HepG2 (cell line): ENCODE results near the gene SBNO2. TPM values are rescaled to one million over a fixed set of nuclear protein-coding genes. Genes with fewer than 3 reads are reported as not detected.

ENCODE experiments used
- CAMTA2 ChIP-seq: sonication (generic); formaldehyde crosslinking; IDR thresholded peaks from 2 replicates; pipeline ENCODE4 v1.4.0; 2020; ENCODE audit warnings: mild to moderate bottlenecking, missing genetic modification reagents, borderline replicate concordance
- DMAP1 ChIP-seq: IDR thresholded peaks from 2 replicates; pipeline ENCODE4 v1.6.1; 2016
- KLF6 ChIP-seq: IDR thresholded peaks from 2 replicates; pipeline ENCODE4 v1.8.0; 2016; ENCODE audit warnings: missing biosample characterization, missing genetic modification reagents
- NCOR1 ChIP-seq: fragments of 200-600 bp; sonication (generic); IDR thresholded peaks from 2 replicates; pipeline ENCODE4 v1.7.0; 2017; ENCODE audit warnings: antibody characterized with exemption, low read length, borderline replicate concordance
- NR1H2 ChIP-seq: sonication (generic); formaldehyde crosslinking; IDR thresholded peaks from 2 replicates; pipeline ENCODE4 v1.8.1; 2022; ENCODE audit warnings: low read depth, missing genetic modification reagents, borderline replicate concordance
- NRL ChIP-seq: sonication (generic); formaldehyde crosslinking; IDR thresholded peaks from 2 replicates; pipeline ENCODE4 v1.5.0; 2020; ENCODE audit warnings: missing genetic modification reagents, mild to moderate bottlenecking, moderate library complexity, borderline replicate concordance
- PHF5A ChIP-seq: IDR thresholded peaks from one replicate; pipeline ENCODE4 v1.6.1; 2018; ENCODE audit warnings: low read depth, missing genetic modification reagents; ENCODE audit not compliant: unreplicated experiment
- PTBP1 ChIP-seq: fragments of 200-400 bp; formaldehyde crosslinking; IDR thresholded peaks from 2 replicates; pipeline ENCODE4 v1.6.1; 2018; ENCODE audit warnings: low read length, low read depth; ENCODE audit not compliant: poor library complexity, severe bottlenecking
- RFXAP ChIP-seq: sonication (generic); formaldehyde crosslinking; IDR thresholded peaks from 2 replicates; pipeline ENCODE4 v1.4.0; 2020; ENCODE audit warnings: missing genetic modification reagents, borderline replicate concordance
- SALL2 ChIP-seq: sonication (generic); formaldehyde crosslinking; IDR thresholded peaks from 2 replicates; pipeline ENCODE4 v1.8.1; 2023; ENCODE audit warnings: mild to moderate bottlenecking, missing genetic modification reagents, inconsistent platforms
- SMAD3 ChIP-seq: sonication (generic); formaldehyde crosslinking; IDR thresholded peaks from 2 replicates; pipeline ENCODE4 v1.4.0; 2020; ENCODE audit warnings: missing genetic modification reagents
- SUZ12 ChIP-seq: fragments of 150-350 bp; IDR thresholded peaks from 2 replicates; pipeline ENCODE4 v1.6.1; 2014; ENCODE audit warnings: low read depth, low read length
- TEAD2 ChIP-seq: sonication (generic); formaldehyde crosslinking; IDR thresholded peaks from 2 replicates; pipeline ENCODE4 v1.9.0; 2021; ENCODE audit warnings: missing genetic modification reagents
- ZNF136 ChIP-seq: sonication (generic); formaldehyde crosslinking; IDR thresholded peaks from 2 replicates; pipeline ENCODE4 v1.8.1; 2022; ENCODE audit warnings: low read depth, mild to moderate bottlenecking, moderate library complexity, missing genetic modification reagents
- ZNF180 ChIP-seq: sonication (generic); formaldehyde crosslinking; IDR thresholded peaks from 2 replicates; pipeline ENCODE4 v1.4.0; 2020; ENCODE audit warnings: low read depth, missing genetic modification reagents, borderline replicate concordance
- ZNF24 ChIP-seq: fragments of 450-650 bp; IDR thresholded peaks from 2 replicates; pipeline ENCODE4 v1.6.1; 2017; ENCODE audit warnings: antibody characterized with exemption, mild to moderate bottlenecking
- ZNF350 ChIP-seq: sonication (generic); formaldehyde crosslinking; IDR thresholded peaks from 2 replicates; pipeline ENCODE4 v1.4.0; 2020; ENCODE audit warnings: mild to moderate bottlenecking, low read depth, missing genetic modification reagents, borderline replicate concordance
- ZNF431 ChIP-seq: sonication (generic); formaldehyde crosslinking; IDR thresholded peaks from 2 replicates; pipeline ENCODE4 v1.9.0; 2022; ENCODE audit warnings: missing genetic modification reagents, low read depth, mild to moderate bottlenecking, borderline replicate concordance
- ZNF556 ChIP-seq: sonication (generic); formaldehyde crosslinking; IDR thresholded peaks from 2 replicates; pipeline ENCODE4 v1.4.0; 2020; ENCODE audit warnings: mild to moderate bottlenecking, missing genetic modification reagents, borderline replicate concordance
- ZNF703 ChIP-seq: sonication (generic); formaldehyde crosslinking; IDR thresholded peaks from 2 replicates; pipeline ENCODE4 v1.5.1; 2020; ENCODE audit warnings: missing genetic modification reagents, mild to moderate bottlenecking, moderate library complexity, borderline replicate concordance
- ZNF761 ChIP-seq: sonication (generic); formaldehyde crosslinking; conservative IDR thresholded peaks from 2 replicates; pipeline ENCODE4 v1.4.0; 2020; ENCODE audit warnings: mild to moderate bottlenecking, missing genetic modification reagents
- polyA plus RNA-seq, 8 experiments: library from polyadenylated mRNA; depleted of rRNA in 3 of 8; stranded (reverse) in 7 of 8; unstranded in 1 of 8; fragments of >200 nt; fragmentation: Illumina TruSeq in 4 of 8; extraction: Trizol in 4 of 8; gene quantifications; 2 replicates each; pipeline versions ENCODE4 v1.2.1 to v1.2.3, GENCODE V29; 2011 to 2016; ENCODE audit warnings: low read depth in 4 of 8, missing spikeins in 1 of 8, mixed read lengths in 1 of 8; ENCODE audit not compliant: insufficient read depth in 1 of 8
- total RNA-seq, 5 experiments: library from RNA; depleted of rRNA; stranded (reverse); fragments of >200 nt; fragmentation: Illumina TruSeq; extraction: Trizol; gene quantifications; 2 replicates each; pipeline ENCODE4 v1.2.3, GENCODE V29; 2016; ENCODE audit warnings: low read depth in 1 of 5
- TF ChIP-seq, protein P1 (sequence below): IDR thresholded peaks from 2 replicates; pipeline ENCODE4 v1.6.1; 2012; ENCODE audit warnings: low read length, improper control_type of control experiment
- TF ChIP-seq, protein P2 (sequence below): sonication (generic); formaldehyde crosslinking; IDR thresholded peaks from 2 replicates; pipeline ENCODE4 v1.4.0; 2020; ENCODE audit warnings: missing genetic modification reagents, mild to moderate bottlenecking, borderline replicate concordance
- TF ChIP-seq, protein P3 (sequence below): sonication (generic); formaldehyde crosslinking; IDR thresholded peaks from 2 replicates; pipeline ENCODE4 v1.5.0; 2020; ENCODE audit warnings: missing genetic modification reagents

Gene SBNO2
- total and polyA plus RNA-seq, 2 of the 13 experiments (the other 11 are each of a cell fraction or from before 2014, with no cell fraction given): 8.6 to 10.4 TPM

DNA sequence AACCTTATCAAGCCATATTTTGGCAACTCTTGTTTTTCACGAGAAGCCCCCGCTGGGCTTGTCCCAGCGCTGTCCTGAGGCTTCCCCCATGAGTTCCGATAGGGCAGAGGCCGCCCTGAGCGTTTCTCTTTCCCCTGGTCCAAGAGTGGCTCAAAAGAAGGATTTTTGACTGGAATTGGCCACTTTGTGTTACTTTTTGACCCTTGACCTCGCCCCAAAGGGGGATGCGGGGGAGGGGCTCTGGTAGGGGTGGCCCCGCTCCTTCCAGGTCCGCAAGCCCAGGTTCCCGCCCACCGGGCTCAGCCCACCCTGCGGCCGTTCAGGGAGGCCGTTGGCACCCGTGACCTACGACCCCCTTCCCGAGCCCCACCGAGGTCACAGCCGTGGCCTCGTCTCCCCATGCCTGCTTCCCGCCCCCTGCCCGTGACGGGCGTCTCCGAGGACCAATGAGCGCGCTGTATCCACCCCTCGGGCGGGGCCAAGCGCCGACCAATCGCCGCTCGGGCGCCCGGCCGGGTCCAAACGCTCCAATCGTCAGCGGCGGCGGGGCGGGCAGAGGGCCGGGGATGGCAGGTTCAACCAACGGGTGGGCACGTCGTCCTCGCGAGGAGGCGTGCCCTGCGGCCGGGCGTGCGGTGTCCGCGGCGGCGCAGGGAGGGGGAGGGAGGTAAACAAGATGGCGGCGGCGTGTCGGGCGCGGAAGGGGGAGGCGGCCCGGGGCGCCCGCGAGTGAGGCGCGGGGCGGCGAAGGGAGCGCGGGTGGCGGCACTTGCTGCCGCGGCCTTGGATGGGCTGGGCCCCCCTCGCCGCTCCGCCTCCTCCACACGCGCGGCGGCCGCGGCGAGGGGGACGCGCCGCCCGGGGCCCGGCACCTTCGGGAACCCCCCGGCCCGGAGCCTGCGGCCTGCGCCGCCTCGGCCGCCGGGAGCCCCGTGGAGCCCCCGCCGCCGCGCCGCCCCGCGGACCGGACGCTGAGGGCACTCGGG, 31.3 kb upstream of the SBNO2 start, which contains the start of gene STK11 (continued):
- TF ChIP-seq, protein P1, sequence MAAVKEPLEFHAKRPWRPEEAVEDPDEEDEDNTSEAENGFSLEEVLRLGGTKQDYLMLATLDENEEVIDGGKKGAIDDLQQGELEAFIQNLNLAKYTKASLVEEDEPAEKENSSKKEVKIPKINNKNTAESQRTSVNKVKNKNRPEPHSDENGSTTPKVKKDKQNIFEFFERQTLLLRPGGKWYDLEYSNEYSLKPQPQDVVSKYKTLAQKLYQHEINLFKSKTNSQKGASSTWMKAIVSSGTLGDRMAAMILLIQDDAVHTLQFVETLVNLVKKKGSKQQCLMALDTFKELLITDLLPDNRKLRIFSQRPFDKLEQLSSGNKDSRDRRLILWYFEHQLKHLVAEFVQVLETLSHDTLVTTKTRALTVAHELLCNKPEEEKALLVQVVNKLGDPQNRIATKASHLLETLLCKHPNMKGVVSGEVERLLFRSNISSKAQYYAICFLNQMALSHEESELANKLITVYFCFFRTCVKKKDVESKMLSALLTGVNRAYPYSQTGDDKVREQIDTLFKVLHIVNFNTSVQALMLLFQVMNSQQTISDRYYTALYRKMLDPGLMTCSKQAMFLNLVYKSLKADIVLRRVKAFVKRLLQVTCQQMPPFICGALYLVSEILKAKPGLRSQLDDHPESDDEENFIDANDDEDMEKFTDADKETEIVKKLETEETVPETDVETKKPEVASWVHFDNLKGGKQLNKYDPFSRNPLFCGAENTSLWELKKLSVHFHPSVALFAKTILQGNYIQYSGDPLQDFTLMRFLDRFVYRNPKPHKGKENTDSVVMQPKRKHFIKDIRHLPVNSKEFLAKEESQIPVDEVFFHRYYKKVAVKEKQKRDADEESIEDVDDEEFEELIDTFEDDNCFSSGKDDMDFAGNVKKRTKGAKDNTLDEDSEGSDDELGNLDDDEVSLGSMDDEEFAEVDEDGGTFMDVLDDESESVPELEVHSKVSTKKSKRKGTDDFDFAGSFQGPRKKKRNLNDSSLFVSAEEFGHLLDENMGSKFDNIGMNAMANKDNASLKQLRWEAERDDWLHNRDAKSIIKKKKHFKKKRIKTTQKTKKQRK: peak; percentile 36; the same call in 1 of the 2 replicates
- TF ChIP-seq RFXAP (CRISPR knock-in tag): 0 out of 2 replicates have a peak, but pooled peaks have one; percentile 69
- peak; percentile 76; the same call in 1 of the 2 replicates for TF ChIP-seq KLF6 (CRISPR knock-in tag)
- no peak for TF ChIP-seq ZNF24
- TF ChIP-seq TEAD2 (CRISPR knock-in tag): no peak
- TF ChIP-seq ZNF761 (CRISPR knock-in tag): no peak
- no peak for TF ChIP-seq PTBP1
- TF ChIP-seq NRL (CRISPR knock-in tag): no peak
- peak; percentile 77 for TF ChIP-seq SALL2 (CRISPR knock-in tag)
- TF ChIP-seq DMAP1 (CRISPR knock-in tag): peak; percentile 19; the same call in 1 of the 2 replicates
- no peak for TF ChIP-seq ZNF703 (CRISPR knock-in tag)
- TF ChIP-seq ZNF180 (CRISPR knock-in tag): no peak
- TF ChIP-seq SUZ12: no peak
- TF ChIP-seq, protein P2, sequence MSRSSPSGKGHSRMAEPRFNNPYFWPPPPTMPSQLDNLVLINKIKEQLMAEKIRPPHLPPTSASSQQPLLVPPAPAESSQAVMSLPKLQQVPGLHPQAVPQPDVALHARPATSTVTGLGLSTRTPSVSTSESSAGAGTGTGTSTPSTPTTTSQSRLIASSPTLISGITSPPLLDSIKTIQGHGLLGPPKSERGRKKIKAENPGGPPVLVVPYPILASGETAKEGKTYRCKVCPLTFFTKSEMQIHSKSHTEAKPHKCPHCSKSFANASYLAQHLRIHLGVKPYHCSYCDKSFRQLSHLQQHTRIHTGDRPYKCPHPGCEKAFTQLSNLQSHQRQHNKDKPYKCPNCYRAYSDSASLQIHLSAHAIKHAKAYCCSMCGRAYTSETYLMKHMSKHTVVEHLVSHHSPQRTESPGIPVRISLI: no peak
- no peak for TF ChIP-seq ZNF431 (CRISPR knock-in tag)
- TF ChIP-seq CAMTA2 (CRISPR knock-in tag): 0 out of 2 replicates have a peak, but pooled peaks have one; percentile 41
- TF ChIP-seq NR1H2 (CRISPR knock-in tag): no peak
- 0 out of 2 replicates have a peak, but pooled peaks have one; percentile 64 for TF ChIP-seq ZNF556 (CRISPR knock-in tag)
- TF ChIP-seq SMAD3: no peak
- TF ChIP-seq, protein P3, sequence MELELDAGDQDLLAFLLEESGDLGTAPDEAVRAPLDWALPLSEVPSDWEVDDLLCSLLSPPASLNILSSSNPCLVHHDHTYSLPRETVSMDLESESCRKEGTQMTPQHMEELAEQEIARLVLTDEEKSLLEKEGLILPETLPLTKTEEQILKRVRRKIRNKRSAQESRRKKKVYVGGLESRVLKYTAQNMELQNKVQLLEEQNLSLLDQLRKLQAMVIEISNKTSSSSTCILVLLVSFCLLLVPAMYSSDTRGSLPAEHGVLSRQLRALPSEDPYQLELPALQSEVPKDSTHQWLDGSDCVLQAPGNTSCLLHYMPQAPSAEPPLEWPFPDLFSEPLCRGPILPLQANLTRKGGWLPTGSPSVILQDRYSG (CRISPR knock-in tag): no peak
- no peak for TF ChIP-seq PHF5A (CRISPR knock-in tag)
- TF ChIP-seq NCOR1: no peak; the same call in 1 of the 2 replicates
- peak; percentile 79; the same call in 1 of the 2 replicates for TF ChIP-seq ZNF350 (CRISPR knock-in tag)
- no peak for TF ChIP-seq ZNF136 (CRISPR knock-in tag)
